GM12878 (cell line): ENCODE measurements around the gene SKOR2. TPM values are rescaled to one million over a fixed set of nuclear protein-coding genes. Genes with fewer than 3 reads are reported as not detected.

Source experiments
- ATAC-seq: fragments of 200-7000 bp; cut with Tn5 transposase; 3 replicates; pipeline ENCODE4 v1.9.1; 2020; ENCODE audit warnings: mild to moderate bottlenecking, moderate library complexity
- BruUV-seq: library from RNA; stranded (reverse); fragments of 400-500 nt; replicated peaks from 2 replicates; lab custom pipeline; 2021; lab: Mats Ljungman, UMichigan
- CTCF ChIA-PET: fragments of 300-600 bp; sonication (Branson Sonifier 250); formaldehyde crosslinking; extraction: SDS; loops from one replicate; lab custom pipeline; 2021; ENCODE audit warnings: inconsistent platforms; lab: Yijun Ruan, JAX
- POLR2A ChIA-PET: fragments of 350-600 bp; formaldehyde crosslinking; extraction: SDS; loops from one replicate; lab custom pipeline; 2021; ENCODE audit warnings: inconsistent platforms; lab: Charles Lee
- RAD21 ChIA-PET: fragments of 300-600 bp; sonication (Branson Sonifier 250); formaldehyde crosslinking; loops from one replicate; lab custom pipeline; 2023; ENCODE audit warnings: antibody characterized with exemption; ENCODE audit not compliant: unreplicated experiment; lab: Charles Lee
- SMC1A ChIA-PET: fragments of 300-600 bp; sonication (Branson Sonifier 250); formaldehyde crosslinking; loops from one replicate; lab custom pipeline; 2023; ENCODE audit not compliant: unreplicated experiment, uncharacterized antibody; lab: Charles Lee
- DNase-seq: peaks from one replicate; pipeline ENCODE4 v3.0.0-alpha.2; 2011; ENCODE audit warnings: low read depth, low spot score
- FAIRE-seq: peaks from 3 replicates; lab custom pipeline; 2011; peaks lifted over from hg19 to GRCh38; lab: Jason Lieb, UNC
- H2AFZ ChIP-seq: 2 replicates; pipeline ENCODE4 v1.6.0; 2011; ENCODE audit warnings: low read depth, low read length, control low read depth; ENCODE audit not compliant: control insufficient read depth
- H3K27ac ChIP-seq: 2 replicates; pipeline ENCODE4 v1.5.1; 2011; ENCODE audit warnings: control low read depth; ENCODE audit not compliant: control insufficient read depth, insufficient read depth
- H3K27me3 ChIP-seq, 2 experiments: replicated peaks in 1 of 2; 2 replicates each; pipeline versions ENCODE4 v1.6.0 to v1.6.1; 2011; ENCODE audit warnings: low read length in 1 of 2; ENCODE audit not compliant: control insufficient read depth in 2 of 2, insufficient read depth in 2 of 2
- H3K36me3 ChIP-seq, 2 experiments: 2 replicates each; pipeline ENCODE4 v1.5.1; 2011; ENCODE audit warnings: low read length in 1 of 2; ENCODE audit not compliant: control insufficient read depth in 2 of 2, insufficient read depth in 2 of 2
- H3K4me1 ChIP-seq: 2 replicates; pipeline ENCODE4 v1.6.1; 2011; ENCODE audit warnings: mild to moderate bottlenecking, low read length, moderate library complexity, mixed read lengths; ENCODE audit not compliant: control insufficient read depth, insufficient read depth
- H3K4me2 ChIP-seq: 2 replicates; pipeline ENCODE4 v1.6.0; 2011; ENCODE audit warnings: control low read depth; ENCODE audit not compliant: control insufficient read depth, insufficient read depth
- H3K4me3 ChIP-seq: fragments of 200-600 bp; sonication (generic); 2 replicates; pipeline ENCODE4 v1.5.1; 2016
- H3K79me2 ChIP-seq: 2 replicates; pipeline ENCODE4 v1.6.0; 2011; ENCODE audit warnings: low read length; ENCODE audit not compliant: control insufficient read depth, insufficient read depth
- H3K9ac ChIP-seq: 2 replicates; pipeline ENCODE4 v1.8.0; 2011; ENCODE audit warnings: low read length, control low read depth, mixed read lengths; ENCODE audit not compliant: control insufficient read depth, insufficient read depth
- H3K9me3 ChIP-seq: replicated peaks from 3 replicates; pipeline ENCODE4 v1.5.1; 2011; ENCODE audit warnings: mild to moderate bottlenecking, low read length; ENCODE audit not compliant: control insufficient read depth, insufficient read depth
- H4K20me1 ChIP-seq: 2 replicates; pipeline ENCODE4 v1.6.0; 2011; ENCODE audit not compliant: control insufficient read depth, insufficient read depth
- BHLHE40 ChIP-seq, 2 experiments: fragments of 450-650 bp in 1 of 2; IDR thresholded peaks; 2 replicates each; pipeline ENCODE4 v1.6.1; 2011 to 2017; ENCODE audit warnings: low read depth in 2 of 2, borderline replicate concordance in 1 of 2, improper control_type of control experiment in 1 of 2, low read length in 1 of 2, mild to moderate bottlenecking in 1 of 2
- BRCA1 ChIP-seq: IDR thresholded peaks from 2 replicates; pipeline ENCODE4 v1.6.1; 2011; ENCODE audit warnings: low read depth, low read length, improper control_type of control experiment
- CHD2 ChIP-seq: IDR thresholded peaks from 2 replicates; pipeline ENCODE4 v1.6.1; 2011; ENCODE audit warnings: low read depth, low read length, improper control_type of control experiment, borderline replicate concordance
- DPF2 ChIP-seq: fragments of 450-650 bp; IDR thresholded peaks from 2 replicates; pipeline ENCODE4 v1.6.1; 2017; ENCODE audit warnings: mild to moderate bottlenecking
- ELK1 ChIP-seq: IDR thresholded peaks from 2 replicates; pipeline ENCODE4 v1.6.1; 2012; ENCODE audit warnings: low read depth, low read length, improper control_type of control experiment
- HDGF ChIP-seq: fragments of 450-650 bp; IDR thresholded peaks from 2 replicates; pipeline ENCODE4 v1.6.1; 2016; ENCODE audit warnings: antibody characterized with exemption
- IRF3 ChIP-seq: fragments of 450-650 bp; IDR thresholded peaks from 2 replicates; pipeline ENCODE4 v1.6.1; 2014; ENCODE audit warnings: mild to moderate bottlenecking
- LARP7 ChIP-seq: fragments of 450-650 bp; IDR thresholded peaks from 2 replicates; pipeline ENCODE4 v1.6.1; 2017; ENCODE audit warnings: mild to moderate bottlenecking
- MEF2B ChIP-seq: fragments of 450-650 bp; IDR thresholded peaks from 2 replicates; pipeline ENCODE4 v1.6.1; 2018; ENCODE audit warnings: mild to moderate bottlenecking, moderate library complexity; ENCODE audit not compliant: partially characterized antibody, poor library complexity, severe bottlenecking
- NFIC ChIP-seq: IDR thresholded peaks from 2 replicates; pipeline ENCODE4 v1.6.1; 2012; ENCODE audit warnings: low read depth, mild to moderate bottlenecking, inconsistent platforms, low read length, moderate library complexity
- RAD51 ChIP-seq: fragments of 450-650 bp; IDR thresholded peaks from 2 replicates; pipeline ENCODE4 v1.6.1; 2016; ENCODE audit warnings: moderate library complexity, mild to moderate bottlenecking, inconsistent platforms
- SMC3 ChIP-seq: IDR thresholded peaks from 2 replicates; pipeline ENCODE4 v1.6.1; 2011; ENCODE audit warnings: low read length, improper control_type of control experiment, borderline replicate concordance
- ZNF24 ChIP-seq: fragments of 450-650 bp; IDR thresholded peaks from 2 replicates; pipeline ENCODE4 v1.6.1; 2017; ENCODE audit warnings: antibody characterized with exemption, mild to moderate bottlenecking
- WGBS: methylation state at CpG from one replicate; pipeline ENCODE4 v1.1.6; 2016; ENCODE audit warnings: low lambda C conversion rate; ENCODE audit not compliant: insufficient replicate concordance, insufficient coverage; ENCODE audit errors: missing lambda C conversion rate; 5-methylcytosine and 5-hydroxymethylcytosine counted together
- in situ Hi-C: fragments of 300-500 bp; cut with MboI; formaldehyde crosslinking; loops from 9 replicates; pipeline ENCODE4 v1.14.3; 2018; ENCODE audit warnings: mixed read lengths
- intact Hi-C: fragments of 100-400 bp; cut with micrococcal nuclease; formaldehyde crosslinking; loops from one replicate; pipeline ENCODE4 v1.14.2; 2022; ENCODE audit not compliant: unreplicated experiment
- polyA plus RNA-seq, 11 experiments: library from polyadenylated mRNA; depleted of rRNA in 4 of 11; unstranded in 6 of 11; stranded (reverse) in 5 of 11; fragments of >200 nt; fragmentation: Nextera tagmentation in 4 of 11; fragmentation: Illumina TruSeq in 1 of 11; extraction: Ambion mirVana in 4 of 11; extraction: Trizol in 1 of 11; gene quantifications; 1 replicate in 1 of 11; 2 replicates in 10 of 11; pipeline versions ENCODE4 v1.2.1 to v1.2.3, GENCODE V29; 2011 to 2016; ENCODE audit warnings: inconsistent platforms in 2 of 11, missing spikeins in 2 of 11, low read depth in 1 of 11
- total RNA-seq, 4 experiments: library from RNA; depleted of rRNA in 3 of 4; stranded (reverse); fragments of >200 nt in 3 of 4; fragmentation: Illumina TruSeq in 1 of 4; extraction: Trizol in 1 of 4; gene quantifications; 2 replicates each; pipeline versions ENCODE4 v1.2.1 to v1.2.3, GENCODE V29; 2013 to 2021
- TF ChIP-seq, protein P1 (sequence below): IDR thresholded peaks from 2 replicates; pipeline ENCODE4 v1.6.1; 2012; ENCODE audit warnings: low read depth, low read length, improper control_type of control experiment

SKOR2 gene
- total and polyA plus RNA-seq, 10 of the 15 experiments (the other 5 are each of a cell fraction or from before 2014, with no cell fraction given) = not detected

DNA sequence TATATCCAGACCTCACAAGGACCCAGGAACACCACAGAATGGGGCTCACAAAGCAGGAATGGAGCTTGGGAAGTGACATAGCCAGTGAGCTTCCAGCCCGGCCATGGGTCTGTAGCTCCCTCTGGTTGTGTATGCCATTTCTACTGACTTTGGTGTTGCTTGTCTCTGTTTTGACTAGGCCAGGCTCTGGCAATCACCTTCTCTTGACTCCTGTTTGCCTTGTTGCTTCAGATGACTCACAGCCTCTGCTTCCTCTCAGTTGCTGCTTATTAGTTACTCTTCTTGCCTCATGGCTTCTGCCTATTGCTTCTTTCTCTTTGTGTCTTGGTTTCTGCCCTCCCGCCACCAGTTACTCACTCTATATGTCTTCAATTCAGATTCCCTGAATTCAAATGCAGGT lies 59.5 kb downstream of the SKOR2 start:
- no peaks in the 10 kb centered on the region for H3K36me3 ChIP-seq
- no peaks in the 10 kb centered on the region for H3K4me1 ChIP-seq
- H3K9me3 ChIP-seq = no peaks in the 10 kb centered on the region
- no peaks in the 10 kb centered on the region for H3K79me2 ChIP-seq
- H3K27ac ChIP-seq = no peak overlapping the region
- ChIA-PET POLR2A (no interaction called here), RAD21 (no interaction called here), SMC1A (interaction anchor here (0.6 to 1.2 kb wide), 4 partner anchors 9 to 23 kb away, joined by 3 to 7 read pairs (median 4); no protein-coding TSS in a partner anchor), CTCF (interaction anchor here (1.0 to 1.9 kb wide), 2 partner anchors 13 to 141 kb away, joined by 3 to 5 read pairs; no protein-coding TSS in a partner anchor)
- intact Hi-C loops = no loop called here
- no peaks in the 10 kb centered on the region; a peak in 2 of 4 replicates for H3K27me3 ChIP-seq
- 2% methylated on average over 2 of the region's 2 CpGs for WGBS
- no peak overlapping the region for H3K4me3 ChIP-seq
- H2AFZ ChIP-seq = no peak overlapping the region
- in situ Hi-C loops = no loop called here
- FAIRE-seq (no peak), DNase-seq (no peak), ATAC-seq (no peak)
- H4K20me1 ChIP-seq = no peaks in the 10 kb centered on the region
- BruUV-seq = no TSS peak
- H3K9ac ChIP-seq = no peak overlapping the region
- H3K4me2 ChIP-seq = no peak overlapping the region
- TF ChIP-seq DPF2 = no peak
- no peak for TF ChIP-seq CHD2
- TF ChIP-seq, protein P1, sequence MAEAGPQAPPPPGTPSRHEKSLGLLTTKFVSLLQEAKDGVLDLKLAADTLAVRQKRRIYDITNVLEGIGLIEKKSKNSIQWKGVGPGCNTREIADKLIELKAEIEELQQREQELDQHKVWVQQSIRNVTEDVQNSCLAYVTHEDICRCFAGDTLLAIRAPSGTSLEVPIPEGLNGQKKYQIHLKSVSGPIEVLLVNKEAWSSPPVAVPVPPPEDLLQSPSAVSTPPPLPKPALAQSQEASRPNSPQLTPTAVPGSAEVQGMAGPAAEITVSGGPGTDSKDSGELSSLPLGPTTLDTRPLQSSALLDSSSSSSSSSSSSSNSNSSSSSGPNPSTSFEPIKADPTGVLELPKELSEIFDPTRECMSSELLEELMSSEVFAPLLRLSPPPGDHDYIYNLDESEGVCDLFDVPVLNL = no peak

DNA sequence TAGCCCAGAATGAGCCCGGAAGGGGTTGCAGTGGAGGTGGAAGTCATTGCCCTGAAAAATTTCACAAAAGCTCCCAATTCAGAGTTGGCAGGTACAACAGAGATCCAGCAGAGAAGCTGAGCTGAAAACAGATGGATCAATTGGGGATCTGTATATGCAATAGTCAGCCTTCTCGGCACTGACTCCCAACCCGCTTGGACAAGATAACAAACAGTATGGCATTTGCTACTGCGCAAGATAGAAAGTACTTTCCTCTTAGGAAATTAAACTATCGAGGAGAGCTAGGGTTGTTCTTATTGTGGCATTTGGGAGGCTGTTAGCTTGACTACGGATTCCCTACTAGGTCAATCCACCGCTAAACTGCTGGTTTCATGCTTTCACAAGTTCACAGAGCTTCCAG lies 63.7 kb downstream of the SKOR2 start:
- Histone ChIP-seq H2AFZ (no peak overlapping the region), H3K79me2 (no peaks in the 10 kb centered on the region), H3K9me3 (peaks cover 8% of the 10 kb centered on the region; the same call in 2 of the 3 replicates), H3K9ac (no peak overlapping the region), H4K20me1 (no peaks in the 10 kb centered on the region), H3K36me3 (no peaks in the 10 kb centered on the region), H3K4me1 (no peaks in the 10 kb centered on the region), H3K4me2 (no peak overlapping the region), H3K4me3 (no peak overlapping the region), H3K27ac (no peak overlapping the region), H3K27me3 (no peaks in the 10 kb centered on the region; a peak in 1 of 4 replicates)
- POLR2A ChIA-PET = no interaction called here
- BruUV-seq = no TSS peak
- RAD21 ChIA-PET = no interaction called here
- intact Hi-C loops = no loop called here
- whole genome bisulfite sequencing = 71% methylated on average over 7 of the region's 7 CpGs
- SMC1A ChIA-PET = interaction anchor here (1.4 to 1.7 kb wide), 2 partner anchors 15 to 38 kb away, joined by 3 to 4 read pairs; partner anchors contain the start of gene HDHD2
- no peak for ATAC-seq
- CTCF ChIA-PET = interaction anchor here (0.9 kb wide), 1 partner anchor 138 kb away, joined by 3 read pairs; no protein-coding TSS in a partner anchor
- FAIRE-seq = no peak
- in situ Hi-C loops = no loop called here
- no peak for DNase-seq
- TF ChIP-seq ELK1 (no peak), ZNF24 (no peak), MEF2B (no peak), BHLHE40 (IDR thresholded peaks at IDR 0.05; ENCODE audit: borderline replicate concordance in 1 of 2, low read depth in 2 of 2, low read length in 1 of 2) (no peak), IRF3 (no peak), SMC3 (no peak), NFIC (no peak), HDGF (no peak), RAD51 (no peak), LARP7 (no peak), BRCA1 (no peak)
- TF ChIP-seq, protein P1 = no peak
